Tibial nerve (tissue), 4 donors: ENCODE results near the gene GTSE1.

Experiments used
- EP300 ChIP-seq, 2 donors: sonication (generic); formaldehyde crosslinking; IDR thresholded peaks; one replicate each; pipeline ENCODE4 v1.6.1; 2017; ENCODE audit warnings: antibody characterized with exemption in 2 of 2, mild to moderate bottlenecking in 1 of 2
- POLR2A ChIP-seq, 2 donors: fragments of 450-650 bp; IDR thresholded peaks; one replicate each; pipeline ENCODE4 v1.6.1; 2017; ENCODE audit warnings: antibody characterized with exemption in 2 of 2, mild to moderate bottlenecking in 2 of 2, moderate library complexity in 2 of 2
- TF ChIP-seq, protein P1 (sequence below), 5 experiments: fragments of 200-600 bp in 3 of 5; fragments of 450-650 bp in 2 of 5; sonication (generic) in 3 of 5; IDR thresholded peaks; one replicate each; pipeline ENCODE4 v1.5.1; 2016 to 2019; ENCODE audit warnings: antibody characterized with exemption in 5 of 5, mild to moderate bottlenecking in 3 of 5, moderate library complexity in 2 of 5

DNA sequence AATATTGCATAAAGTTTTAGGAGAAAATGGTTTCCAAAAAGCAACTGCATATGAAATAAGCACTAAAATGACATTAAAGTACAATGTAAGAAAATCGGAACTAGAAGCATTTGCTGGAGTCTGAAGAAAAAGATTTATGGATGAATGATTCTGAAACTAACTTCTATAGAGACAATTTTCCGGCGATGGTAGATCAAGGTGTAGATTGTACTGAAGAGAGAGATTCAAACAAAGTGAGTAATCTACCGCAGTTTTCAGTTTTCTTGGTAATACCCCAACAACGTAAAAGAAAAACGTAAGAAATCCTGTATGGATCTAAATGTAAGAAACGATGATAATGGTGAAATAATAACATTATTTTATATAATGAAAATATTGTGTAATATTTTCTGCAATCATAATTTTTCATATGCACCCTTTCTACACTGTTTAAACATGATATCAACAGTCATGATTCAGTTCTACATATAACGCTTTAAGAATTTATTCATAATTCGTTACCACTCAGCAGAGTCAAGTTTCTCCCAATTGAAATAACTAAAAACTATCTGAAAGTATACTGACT lies 44.8 kb upstream of the GTSE1 start:
- TF ChIP-seq POLR2A (IDR thresholded peaks at IDR 0.05), result no peak
- TF ChIP-seq, protein P1, sequence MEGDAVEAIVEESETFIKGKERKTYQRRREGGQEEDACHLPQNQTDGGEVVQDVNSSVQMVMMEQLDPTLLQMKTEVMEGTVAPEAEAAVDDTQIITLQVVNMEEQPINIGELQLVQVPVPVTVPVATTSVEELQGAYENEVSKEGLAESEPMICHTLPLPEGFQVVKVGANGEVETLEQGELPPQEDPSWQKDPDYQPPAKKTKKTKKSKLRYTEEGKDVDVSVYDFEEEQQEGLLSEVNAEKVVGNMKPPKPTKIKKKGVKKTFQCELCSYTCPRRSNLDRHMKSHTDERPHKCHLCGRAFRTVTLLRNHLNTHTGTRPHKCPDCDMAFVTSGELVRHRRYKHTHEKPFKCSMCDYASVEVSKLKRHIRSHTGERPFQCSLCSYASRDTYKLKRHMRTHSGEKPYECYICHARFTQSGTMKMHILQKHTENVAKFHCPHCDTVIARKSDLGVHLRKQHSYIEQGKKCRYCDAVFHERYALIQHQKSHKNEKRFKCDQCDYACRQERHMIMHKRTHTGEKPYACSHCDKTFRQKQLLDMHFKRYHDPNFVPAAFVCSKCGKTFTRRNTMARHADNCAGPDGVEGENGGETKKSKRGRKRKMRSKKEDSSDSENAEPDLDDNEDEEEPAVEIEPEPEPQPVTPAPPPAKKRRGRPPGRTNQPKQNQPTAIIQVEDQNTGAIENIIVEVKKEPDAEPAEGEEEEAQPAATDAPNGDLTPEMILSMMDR (IDR thresholded peaks at IDR 0.05), result no peak
- TF ChIP-seq EP300 (IDR thresholded peaks at IDR 0.05), result no peak
